HL-60 (cell line): ENCODE results near the gene CAMTA1.
"Not testable (repeated sequence)": the region's sequence is repeated elsewhere in the genome, so short reads cannot be mapped to it uniquely, and the experiment has no call there.

Experiments
- DNase-seq, 2 experiments: peaks; one replicate each; pipeline ENCODE4 v3.0.0-alpha.2; 2010 to 2020; ENCODE audit warnings: low read depth in 1 of 2, low spot score in 1 of 2
- H3K27ac ChIP-seq: fragments of 250-450 bp; sonication (Bioruptor Pico); replicated peaks from 2 replicates; pipeline ENCODE4 v1.5.1; 2020; ENCODE audit warnings: mild to moderate bottlenecking, moderate library complexity
- H3K27me3 ChIP-seq: fragments of 250-450 bp; sonication (Bioruptor Pico); 2 replicates; pipeline ENCODE4 v1.5.1; 2021; ENCODE audit warnings: mild to moderate bottlenecking, moderate library complexity; ENCODE audit not compliant: insufficient read depth, poor library complexity, severe bottlenecking
- H3K4me3 ChIP-seq: replicated peaks from 2 replicates; pipeline ENCODE4 v1.5.1; 2011; ENCODE audit warnings: mild to moderate bottlenecking, control low read depth, low read length; ENCODE audit not compliant: insufficient read depth
- GABPA ChIP-seq: IDR thresholded peaks from 2 replicates; pipeline ENCODE4 v1.6.1; 2012; ENCODE audit warnings: low read depth
- POLR2AphosphoS5 ChIP-seq: IDR thresholded peaks from 2 replicates; pipeline ENCODE4 v1.6.1; 2012; ENCODE audit warnings: low read depth
- SPI1 ChIP-seq: IDR thresholded peaks from 2 replicates; pipeline ENCODE4 v1.6.1; 2012; ENCODE audit warnings: low read depth, mild to moderate bottlenecking, borderline replicate concordance
- TF ChIP-seq, protein P1 (sequence below): IDR thresholded peaks from 2 replicates; pipeline ENCODE4 v1.6.1; 2012; ENCODE audit warnings: low read depth; ENCODE audit not compliant: insufficient replicate concordance
- TF ChIP-seq, protein P2 (sequence below): IDR thresholded peaks from one replicate; pipeline ENCODE4 v1.5.1; 2011; ENCODE audit warnings: low read length, control low read depth, inconsistent platforms; ENCODE audit not compliant: insufficient read depth

Gene CAMTA1

DNA sequence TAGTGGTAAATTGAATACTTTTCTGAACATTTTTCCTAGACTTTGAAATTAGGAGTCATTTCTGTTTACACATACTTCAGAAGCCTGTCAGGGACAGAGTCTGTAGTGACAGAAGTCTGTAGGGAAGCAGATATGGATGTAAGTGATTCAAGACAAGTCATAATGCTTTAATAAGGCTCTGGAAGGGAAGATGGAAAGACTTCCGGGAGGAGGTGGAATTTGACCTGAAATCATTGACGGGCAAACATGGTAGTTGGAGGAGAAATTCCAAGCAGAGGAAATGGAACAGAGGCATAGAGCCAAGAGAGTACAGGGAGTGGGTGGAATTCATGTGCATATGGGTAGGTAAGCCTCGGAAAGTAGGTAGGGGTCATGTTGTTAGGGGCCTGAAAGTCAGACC, 22.5 kb downstream of the CAMTA1 start:
- H3K27ac ChIP-seq, result no peak overlapping the region
- DNase-seq, result no peak
- H3K27me3 ChIP-seq, result no peaks in the 10 kb centered on the region
- no peak overlapping the region for H3K4me3 ChIP-seq
- TF ChIP-seq SPI1 (no peak), GABPA (no peak), POLR2AphosphoS5 (no peak)
- TF ChIP-seq, protein P1, sequence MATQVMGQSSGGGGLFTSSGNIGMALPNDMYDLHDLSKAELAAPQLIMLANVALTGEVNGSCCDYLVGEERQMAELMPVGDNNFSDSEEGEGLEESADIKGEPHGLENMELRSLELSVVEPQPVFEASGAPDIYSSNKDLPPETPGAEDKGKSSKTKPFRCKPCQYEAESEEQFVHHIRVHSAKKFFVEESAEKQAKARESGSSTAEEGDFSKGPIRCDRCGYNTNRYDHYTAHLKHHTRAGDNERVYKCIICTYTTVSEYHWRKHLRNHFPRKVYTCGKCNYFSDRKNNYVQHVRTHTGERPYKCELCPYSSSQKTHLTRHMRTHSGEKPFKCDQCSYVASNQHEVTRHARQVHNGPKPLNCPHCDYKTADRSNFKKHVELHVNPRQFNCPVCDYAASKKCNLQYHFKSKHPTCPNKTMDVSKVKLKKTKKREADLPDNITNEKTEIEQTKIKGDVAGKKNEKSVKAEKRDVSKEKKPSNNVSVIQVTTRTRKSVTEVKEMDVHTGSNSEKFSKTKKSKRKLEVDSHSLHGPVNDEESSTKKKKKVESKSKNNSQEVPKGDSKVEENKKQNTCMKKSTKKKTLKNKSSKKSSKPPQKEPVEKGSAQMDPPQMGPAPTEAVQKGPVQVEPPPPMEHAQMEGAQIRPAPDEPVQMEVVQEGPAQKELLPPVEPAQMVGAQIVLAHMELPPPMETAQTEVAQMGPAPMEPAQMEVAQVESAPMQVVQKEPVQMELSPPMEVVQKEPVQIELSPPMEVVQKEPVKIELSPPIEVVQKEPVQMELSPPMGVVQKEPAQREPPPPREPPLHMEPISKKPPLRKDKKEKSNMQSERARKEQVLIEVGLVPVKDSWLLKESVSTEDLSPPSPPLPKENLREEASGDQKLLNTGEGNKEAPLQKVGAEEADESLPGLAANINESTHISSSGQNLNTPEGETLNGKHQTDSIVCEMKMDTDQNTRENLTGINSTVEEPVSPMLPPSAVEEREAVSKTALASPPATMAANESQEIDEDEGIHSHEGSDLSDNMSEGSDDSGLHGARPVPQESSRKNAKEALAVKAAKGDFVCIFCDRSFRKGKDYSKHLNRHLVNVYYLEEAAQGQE, result no peak
- TF ChIP-seq, protein P2, sequence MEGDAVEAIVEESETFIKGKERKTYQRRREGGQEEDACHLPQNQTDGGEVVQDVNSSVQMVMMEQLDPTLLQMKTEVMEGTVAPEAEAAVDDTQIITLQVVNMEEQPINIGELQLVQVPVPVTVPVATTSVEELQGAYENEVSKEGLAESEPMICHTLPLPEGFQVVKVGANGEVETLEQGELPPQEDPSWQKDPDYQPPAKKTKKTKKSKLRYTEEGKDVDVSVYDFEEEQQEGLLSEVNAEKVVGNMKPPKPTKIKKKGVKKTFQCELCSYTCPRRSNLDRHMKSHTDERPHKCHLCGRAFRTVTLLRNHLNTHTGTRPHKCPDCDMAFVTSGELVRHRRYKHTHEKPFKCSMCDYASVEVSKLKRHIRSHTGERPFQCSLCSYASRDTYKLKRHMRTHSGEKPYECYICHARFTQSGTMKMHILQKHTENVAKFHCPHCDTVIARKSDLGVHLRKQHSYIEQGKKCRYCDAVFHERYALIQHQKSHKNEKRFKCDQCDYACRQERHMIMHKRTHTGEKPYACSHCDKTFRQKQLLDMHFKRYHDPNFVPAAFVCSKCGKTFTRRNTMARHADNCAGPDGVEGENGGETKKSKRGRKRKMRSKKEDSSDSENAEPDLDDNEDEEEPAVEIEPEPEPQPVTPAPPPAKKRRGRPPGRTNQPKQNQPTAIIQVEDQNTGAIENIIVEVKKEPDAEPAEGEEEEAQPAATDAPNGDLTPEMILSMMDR, result no peak

DNA sequence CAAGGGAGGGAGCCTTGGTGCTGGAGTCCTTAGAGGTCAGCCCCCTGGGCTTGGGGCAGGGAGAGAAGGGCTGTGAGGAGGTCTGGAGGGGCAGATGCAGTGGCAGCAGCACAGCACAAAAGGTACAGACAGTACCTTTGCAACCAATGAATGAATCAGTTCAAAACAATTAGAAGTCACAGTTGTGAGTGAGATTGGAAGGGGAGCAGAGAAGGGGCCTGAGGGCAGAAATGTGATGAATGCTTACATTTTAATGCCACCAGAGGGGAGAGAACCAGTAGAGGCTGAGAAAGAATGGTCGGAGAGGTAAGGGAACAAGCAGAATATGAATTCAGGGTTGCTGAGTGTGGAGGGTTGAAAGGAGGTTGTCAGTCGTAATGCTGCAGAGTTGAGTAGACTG, 24.2 kb downstream of the CAMTA1 start:
- no peak for DNase-seq
- Histone ChIP-seq H3K27ac (no peak overlapping the region), H3K27me3 (no peaks in the 10 kb centered on the region), H3K4me3 (no peak overlapping the region)
- no peak for TF ChIP-seq SPI1
- TF ChIP-seq, protein P2, result no peak
- no peak for TF ChIP-seq POLR2AphosphoS5
- no peak for TF ChIP-seq GABPA
- TF ChIP-seq, protein P1, result no peak

DNA sequence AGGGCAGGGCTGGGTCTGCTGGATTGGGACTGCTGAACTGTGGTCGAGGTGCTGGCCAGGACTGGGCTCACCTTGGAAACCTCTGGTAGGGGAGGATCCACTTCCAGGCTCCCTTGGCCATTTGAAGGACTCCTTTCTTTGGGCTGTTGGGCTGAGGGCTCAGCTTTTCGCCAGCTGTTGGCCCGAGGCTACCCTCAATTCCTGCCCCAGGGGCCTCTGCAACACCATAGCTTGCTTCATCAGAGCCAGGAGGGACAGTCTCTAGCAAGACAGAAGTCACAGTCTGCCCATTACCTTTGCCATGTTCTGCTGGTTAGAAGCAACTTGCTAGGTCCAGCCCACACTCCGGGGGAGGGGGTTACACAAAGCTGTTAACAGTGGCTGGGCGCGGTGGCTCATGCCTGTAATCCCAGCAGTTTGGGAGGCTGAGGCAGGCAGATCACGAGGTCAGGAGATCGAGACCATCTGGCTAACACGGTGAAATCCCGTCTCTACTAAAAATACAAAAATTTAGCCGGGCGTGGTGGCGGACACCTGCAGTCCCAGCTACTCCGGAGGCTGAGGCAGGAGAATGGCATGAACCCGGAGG, 25.0 kb downstream of the CAMTA1 start:
- not testable (repeated sequence) for H3K27ac ChIP-seq, H3K4me3 ChIP-seq, H3K27me3 ChIP-seq, DNase-seq

DNA sequence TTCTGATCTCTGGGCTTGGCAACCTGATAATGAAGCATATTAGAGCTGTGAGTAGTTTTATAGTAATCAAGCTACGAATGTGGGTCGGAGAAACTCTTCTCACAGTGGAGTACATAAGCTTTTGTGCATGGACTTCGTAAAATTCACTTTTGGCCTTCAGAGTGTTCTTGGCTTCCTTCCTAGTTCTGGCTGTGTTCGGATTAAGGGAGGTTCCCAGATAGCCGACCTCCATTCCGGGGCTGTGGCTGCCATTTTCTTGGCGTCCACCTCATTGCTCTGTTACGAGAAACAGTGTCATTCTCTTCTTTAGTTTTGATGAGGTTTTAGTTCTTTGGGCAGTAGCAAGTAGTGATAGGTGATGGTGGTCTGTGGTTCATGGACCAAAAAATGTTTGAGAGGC, 26.3 kb downstream of the CAMTA1 start:
- H3K27ac ChIP-seq, result no peak overlapping the region
- TF ChIP-seq, protein P2, result no peak
- TF ChIP-seq SPI1 (no peak), GABPA (no peak), POLR2AphosphoS5 (no peak)
- TF ChIP-seq, protein P1, result no peak
- no peak for DNase-seq

More for the DNA sequence above, 26.3 kb downstream of the CAMTA1 start:
- H3K27me3 ChIP-seq, result no peaks in the 10 kb centered on the region
- no peak overlapping the region for H3K4me3 ChIP-seq
